Epithelial cell of esophagus (primary cell): Measurements from ENCODE around the gene DLX2.

Experiments used
- DNase-seq: peaks from one replicate; pipeline ENCODE4 v3.0.0; 2010; ENCODE audit warnings: low read depth
- H3K4me3 ChIP-seq: 2 replicates; pipeline ENCODE4 v1.5.1; 2011; ENCODE audit warnings: mild to moderate bottlenecking, low read length, control low read depth
- CTCF ChIP-seq: IDR thresholded peaks from 2 replicates; pipeline ENCODE4 v1.5.1; 2011; ENCODE audit warnings: low read depth, mild to moderate bottlenecking, low read length, control low read depth, inconsistent platforms; ENCODE audit not compliant: insufficient read depth; ENCODE audit errors: missing control alignments

The DLX2 gene

GRCh38 chr2:172100080-172100934 is 2.4 kb downstream of the DLX2 start:
- TF ChIP-seq CTCF = no peak
- H3K4me3 ChIP-seq = no peak overlapping the region
- no peak for DNase-seq

- peak overlapping the region; percentile 27 for H3K4me3 ChIP-seq
- no peak for DNase-seq
- TF ChIP-seq CTCF = no peak
Observed at GRCh38 chr2:172099472-172100079, 3.1 kb downstream of the DLX2 start.

DNA sequence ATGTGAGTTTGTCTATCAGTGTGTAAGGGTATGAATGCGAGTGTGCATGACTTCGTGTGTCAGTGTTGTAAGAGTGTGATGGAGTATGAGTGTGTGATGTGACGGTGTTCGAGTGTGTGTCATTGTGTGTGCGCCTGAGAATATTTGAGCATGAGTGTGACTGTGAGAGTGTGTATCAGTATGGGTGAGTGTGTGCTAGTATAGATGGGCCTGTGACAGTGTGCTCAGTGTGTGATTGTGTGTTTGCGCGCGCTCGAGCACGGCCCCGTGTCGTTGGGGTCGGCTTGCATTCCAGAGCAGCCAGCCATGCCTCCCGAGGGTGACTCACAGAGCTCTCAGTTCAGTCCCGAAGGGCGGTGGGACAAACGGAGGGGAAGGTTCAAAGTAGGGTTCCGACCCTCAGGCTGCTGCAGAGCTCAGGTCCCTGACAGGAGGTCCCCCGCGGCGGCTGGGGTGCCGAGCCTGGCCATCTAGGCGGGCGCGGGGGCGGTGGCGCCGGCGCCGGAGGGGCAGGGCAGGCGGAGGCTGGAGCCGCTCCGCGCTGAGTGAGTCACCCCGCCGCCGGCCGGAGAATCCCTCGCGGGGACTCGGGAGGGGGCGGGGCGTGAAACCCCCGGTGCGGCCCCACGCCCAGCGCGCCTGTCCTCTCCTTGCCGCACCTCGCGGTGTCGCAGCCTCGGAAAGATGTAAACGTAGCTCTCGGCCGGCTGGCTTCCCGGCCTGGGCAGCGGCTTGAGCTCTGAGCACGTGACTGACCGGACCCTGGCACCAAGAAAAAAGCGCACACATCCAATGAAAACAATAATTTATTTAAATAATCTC is 3.8 kb downstream of the DLX2 start:
- peak; percentile 67 for DNase-seq
- H3K4me3 ChIP-seq = peak overlapping the region; percentile 27
- no peak for TF ChIP-seq CTCF

DNA sequence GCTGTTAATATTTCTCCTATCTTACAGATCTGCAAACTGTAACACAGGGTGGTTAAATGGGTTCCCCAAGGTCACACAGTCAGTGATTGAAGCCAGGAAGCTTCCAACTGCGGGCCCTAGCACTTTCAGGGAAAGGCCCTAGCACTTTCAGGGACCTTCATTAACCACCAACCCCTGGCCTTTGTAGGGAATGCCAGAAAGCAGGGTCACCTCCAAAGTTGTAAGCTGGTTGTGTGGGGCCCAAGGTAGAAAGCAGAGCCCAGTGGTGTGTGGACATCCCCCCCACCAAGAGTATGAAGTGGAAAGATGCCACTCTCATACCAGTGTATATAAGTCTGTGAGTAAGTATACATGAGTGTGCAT is 4.4 kb downstream of the DLX2 start:
- TF ChIP-seq CTCF = no peak
- H3K4me3 ChIP-seq = no peak overlapping the region
- no peak for DNase-seq

DNA sequence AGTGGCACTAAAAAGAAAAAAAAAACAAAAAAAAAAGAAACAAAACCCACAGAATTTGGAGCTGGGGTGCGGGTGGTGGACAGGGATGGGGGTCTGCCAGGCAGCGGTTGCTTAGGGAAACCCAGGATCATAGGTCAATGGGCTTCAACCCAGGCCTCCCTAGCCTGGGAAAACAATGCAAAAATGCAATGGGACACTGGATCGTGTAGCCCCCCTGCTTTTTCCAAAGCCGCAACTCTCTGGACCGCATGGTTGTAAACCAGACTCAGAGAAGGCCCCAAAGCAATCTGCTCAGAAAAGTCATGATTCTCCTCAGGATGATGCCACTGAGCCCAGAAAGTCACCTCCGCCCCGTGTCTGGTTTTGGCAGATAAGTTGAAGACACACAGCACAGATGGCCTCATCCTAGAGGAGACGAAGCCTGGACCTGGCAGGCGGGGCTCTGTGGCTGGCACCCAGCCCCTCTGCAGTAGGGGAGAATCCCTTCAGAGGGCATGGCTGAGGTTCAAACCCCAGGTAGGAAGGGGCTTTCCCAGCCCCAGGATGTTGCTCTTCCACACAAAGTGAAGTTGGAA is 5.1 kb downstream of the DLX2 start:
- no peak overlapping the region for H3K4me3 ChIP-seq
- peak; percentile 39 for DNase-seq
- TF ChIP-seq CTCF = no peak

DNA sequence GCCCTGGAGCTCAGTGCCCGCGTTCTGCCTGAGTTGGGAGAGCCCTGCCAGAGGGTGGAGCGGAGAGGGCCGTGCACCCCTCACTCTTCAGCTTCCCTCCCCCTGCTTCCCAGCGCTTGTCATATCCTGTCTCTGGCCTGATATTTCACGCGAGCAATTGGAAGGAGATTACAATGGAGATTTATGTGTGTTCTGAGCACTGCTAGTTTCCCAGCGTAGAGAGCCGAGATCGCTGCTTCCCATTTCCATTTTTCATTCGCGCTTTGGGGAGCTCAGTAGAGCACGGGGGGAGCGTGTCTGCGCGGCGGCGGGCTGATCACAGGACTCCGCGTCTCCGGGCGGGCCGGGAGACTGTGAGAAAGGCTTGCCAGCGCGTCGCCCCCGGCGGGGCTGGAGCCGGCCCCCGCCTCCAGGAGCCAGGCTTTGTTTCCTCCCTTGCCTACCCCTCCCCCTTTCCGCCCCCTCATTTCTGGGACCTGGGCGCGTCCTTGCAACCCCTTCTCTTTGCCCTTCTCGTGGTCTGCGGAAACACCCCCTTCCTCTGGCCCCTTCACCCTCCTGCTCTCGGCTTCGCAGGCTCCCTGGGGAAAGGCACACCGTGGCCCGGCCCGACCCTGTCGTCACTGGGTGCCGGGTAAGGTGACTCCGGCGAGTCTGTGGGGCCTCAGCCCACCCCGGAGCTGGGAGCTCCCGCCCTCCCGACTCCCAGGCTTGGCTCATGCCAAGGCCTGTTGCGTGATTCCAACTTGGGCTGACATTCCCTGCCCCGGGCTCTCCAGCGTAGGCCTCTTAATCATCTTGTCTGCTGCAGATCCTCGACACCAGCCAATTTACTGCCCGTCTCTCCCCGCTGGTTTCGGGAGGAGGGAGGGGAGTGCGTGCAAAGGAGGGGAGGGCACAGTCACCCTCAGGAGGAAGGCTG is 5.8 kb downstream of the DLX2 start:
- H3K4me3 ChIP-seq = peak overlapping the region; percentile 37
- TF ChIP-seq CTCF = no peak
- peak; percentile 95 for DNase-seq
